CD14-positive monocyte (primary cell): ENCODE results near the gene PLD6. TPM values are rescaled to one million over a fixed set of nuclear protein-coding genes. Genes with fewer than 3 reads are reported as not detected.

Experiments
- DNase-seq, 3 donors: peaks; one replicate each; pipeline ENCODE4 v3.0.0-alpha.2; 2011 to 2022
- H2AFZ ChIP-seq: 2 replicates; pipeline ENCODE4 v1.6.0; 2012; ENCODE audit warnings: mild to moderate bottlenecking, low read depth, low read length, inconsistent platforms; ENCODE audit not compliant: insufficient read depth, poor library complexity, severe bottlenecking
- H3K27ac ChIP-seq, 2 donors: 1 replicate in 1 of 2; 2 replicates in 1 of 2; pipeline ENCODE4 v1.5.1; 2012 to 2013; ENCODE audit warnings: low read length in 2 of 2, control low read depth in 1 of 2, inconsistent platforms in 1 of 2, low read depth in 1 of 2, mild to moderate bottlenecking in 1 of 2
- H3K27me3 ChIP-seq, 2 donors: one replicate each; pipeline versions ENCODE4 v1.6.0 to v1.6.1; 2011 to 2013; ENCODE audit warnings: low read length in 2 of 2; ENCODE audit not compliant: control insufficient read depth in 2 of 2, insufficient read depth in 2 of 2
- H3K36me3 ChIP-seq, 2 donors: replicated peaks in 1 of 2; 1 replicate in 1 of 2; 2 replicates in 1 of 2; pipeline versions ENCODE4 v1.5.1 to v1.6.1; 2012 to 2013; ENCODE audit warnings: low read length in 2 of 2, control low read depth in 1 of 2, inconsistent platforms in 1 of 2, mild to moderate bottlenecking in 1 of 2; ENCODE audit not compliant: insufficient read depth in 2 of 2, control insufficient read depth in 1 of 2
- H3K4me1 ChIP-seq, 2 donors: 1 replicate in 1 of 2; 2 replicates in 1 of 2; pipeline versions ENCODE4 v1.5.1 to v1.6.1; 2012 to 2013; ENCODE audit warnings: low read length in 2 of 2, control low read depth in 1 of 2, inconsistent platforms in 1 of 2, mild to moderate bottlenecking in 1 of 2, moderate library complexity in 1 of 2; ENCODE audit not compliant: insufficient read depth in 2 of 2, control insufficient read depth in 1 of 2
- H3K4me2 ChIP-seq: replicated peaks from 2 replicates; pipeline ENCODE3; 2012; ENCODE audit warnings: low read length, moderate library complexity, mild to moderate bottlenecking; ENCODE audit not compliant: poor library complexity, severe bottlenecking; ENCODE audit errors: extremely low read depth
- H3K4me3 ChIP-seq, 3 experiments: fragments of 200-600 bp in 1 of 3; sonication (generic) in 1 of 3; replicated peaks in 1 of 3; 1 replicate in 2 of 3; 2 replicates in 1 of 3; pipeline ENCODE4 v1.5.1; 2011 to 2013; ENCODE audit warnings: low read length in 3 of 3, mild to moderate bottlenecking in 3 of 3, control low read depth in 2 of 3, low read depth in 2 of 3, inconsistent platforms in 1 of 3, moderate library complexity in 1 of 3
- H3K79me2 ChIP-seq: 2 replicates; pipeline ENCODE4 v1.6.0; 2012; ENCODE audit warnings: mild to moderate bottlenecking, control low read depth, inconsistent platforms, low read length, moderate library complexity; ENCODE audit not compliant: insufficient read depth
- H3K9ac ChIP-seq: 2 replicates; pipeline ENCODE4 v1.6.0; 2017; ENCODE audit warnings: low read length, mild to moderate bottlenecking; ENCODE audit not compliant: insufficient read depth, poor library complexity, severe bottlenecking
- H3K9me3 ChIP-seq, 2 donors: replicated peaks in 1 of 2; 1 replicate in 1 of 2; 2 replicates in 1 of 2; pipeline versions ENCODE4 v1.5.1 to v1.6.1; 2012 to 2013; ENCODE audit warnings: low read length in 2 of 2, control low read depth in 1 of 2; ENCODE audit not compliant: control insufficient read depth in 1 of 2, insufficient read depth in 1 of 2
- H4K20me1 ChIP-seq: 2 replicates; pipeline ENCODE4 v1.6.0; 2012; ENCODE audit warnings: mild to moderate bottlenecking, low read length, control low read depth, moderate library complexity; ENCODE audit not compliant: insufficient read depth
- H3K27ac Mint-ChIP-seq, 7 donors: one replicate each; pipeline ENCODE4 v1.8.0; 2020; ENCODE audit warnings: mild to moderate bottlenecking in 7 of 7, mixed read lengths in 7 of 7, moderate library complexity in 6 of 7, inconsistent platforms in 2 of 7
- H3K27me3 Mint-ChIP-seq, 3 donors: one replicate each; pipeline ENCODE4 v1.8.0; 2021 to 2022; ENCODE audit warnings: low read depth in 3 of 3, mild to moderate bottlenecking in 3 of 3, mixed read lengths in 3 of 3, moderate library complexity in 3 of 3, inconsistent platforms in 1 of 3
- H3K36me3 Mint-ChIP-seq, 2 donors: one replicate each; pipeline ENCODE4 v1.8.0; 2020; ENCODE audit warnings: mixed read lengths in 2 of 2, inconsistent platforms in 1 of 2, mild to moderate bottlenecking in 1 of 2
- H3K4me1 Mint-ChIP-seq: one replicate; pipeline ENCODE4 v1.8.0; 2020; ENCODE audit warnings: mild to moderate bottlenecking, mixed read lengths
- H3K4me3 Mint-ChIP-seq, 2 donors: one replicate each; pipeline ENCODE4 v1.8.0; 2020; ENCODE audit warnings: mild to moderate bottlenecking in 2 of 2, mixed read lengths in 2 of 2, moderate library complexity in 1 of 2
- H3K9me3 Mint-ChIP-seq, 7 donors: one replicate each; pipeline ENCODE4 v1.8.0; 2020 to 2022; ENCODE audit warnings: mixed read lengths in 7 of 7, mild to moderate bottlenecking in 6 of 7, moderate library complexity in 6 of 7, inconsistent platforms in 2 of 7
- WGBS: methylation state at CpG from one replicate; pipeline ENCODE4 v1.1.5; 2013; ENCODE audit warnings: missing lambda C conversion rate; ENCODE audit not compliant: insufficient coverage; 5-methylcytosine and 5-hydroxymethylcytosine counted together
- intact Hi-C, 2 donors: fragments of 100-400 bp; cut with micrococcal nuclease; formaldehyde crosslinking; loops; one replicate each; pipeline versions ENCODE4 v1.15.0 to v1.15.1; 2023
- polyA plus RNA-seq, 3 donors: library from polyadenylated mRNA; depleted of rRNA in 1 of 3; unstranded in 2 of 3; stranded (reverse) in 1 of 3; fragments of 300-500 nt in 2 of 3; fragments of >200 nt in 1 of 3; fragmentation: Illumina TruSeq in 2 of 3; gene quantifications; 1 replicate in 2 of 3; 2 replicates in 1 of 3; pipeline ENCODE4 v1.2.3, GENCODE V29; 2012 to 2021
- TF ChIP-seq, protein P1 (sequence below): fragments of 200-600 bp; IDR thresholded peaks from one replicate; pipeline ENCODE4 v1.8.0; 2022; ENCODE audit warnings: antibody characterized with exemption, mild to moderate bottlenecking

Gene PLD6
- polyA plus RNA-seq, 3 donors = 0.16 to 0.76 (median 0.50) TPM

DNA sequence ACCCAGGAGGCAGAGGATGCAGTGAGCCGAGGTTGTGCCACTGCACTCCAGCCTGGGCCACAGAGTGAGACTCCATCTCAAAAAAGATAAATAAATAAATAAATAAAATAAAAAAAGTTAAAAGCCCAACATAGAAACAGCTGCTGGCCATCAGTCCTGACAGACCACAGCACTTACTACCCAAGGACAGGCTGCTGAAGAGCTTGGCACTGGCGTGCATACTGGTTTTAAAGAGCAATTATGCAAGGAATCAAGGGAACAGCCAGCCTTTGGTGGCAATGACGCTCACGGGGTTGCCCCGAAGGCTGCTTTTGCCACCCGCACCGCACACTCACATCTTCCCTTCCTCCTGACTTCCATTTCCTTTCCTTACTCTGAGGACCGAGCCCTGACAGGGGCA lies 4.2 kb downstream of the PLD6 start:
- H3K4me2 ChIP-seq = no peak overlapping the region
- no peak overlapping the region for H3K9ac ChIP-seq
- H3K36me3 ChIP-seq = no peaks in the 10 kb centered on the region
- peaks cover 13 to 19% (median 15%) of the 10 kb centered on the region in 3 donors for H3K27me3 Mint-ChIP-seq
- no peak overlapping the region for H3K27ac ChIP-seq
- no peak overlapping the region for H3K27ac Mint-ChIP-seq
- H3K9me3 ChIP-seq = no peaks in the 10 kb centered on the region
- peaks cover 0 to 7% (median 0%) of the 10 kb centered on the region in 7 donors for H3K9me3 Mint-ChIP-seq
- DNase-seq = no peak
- H4K20me1 ChIP-seq = no peaks in the 10 kb centered on the region
- WGBS = 100% methylated on average over 5 of the region's 8 CpGs
- no peak overlapping the region for H3K4me3 Mint-ChIP-seq
- no peak overlapping the region for H2AFZ ChIP-seq
- TF ChIP-seq, protein P1, sequence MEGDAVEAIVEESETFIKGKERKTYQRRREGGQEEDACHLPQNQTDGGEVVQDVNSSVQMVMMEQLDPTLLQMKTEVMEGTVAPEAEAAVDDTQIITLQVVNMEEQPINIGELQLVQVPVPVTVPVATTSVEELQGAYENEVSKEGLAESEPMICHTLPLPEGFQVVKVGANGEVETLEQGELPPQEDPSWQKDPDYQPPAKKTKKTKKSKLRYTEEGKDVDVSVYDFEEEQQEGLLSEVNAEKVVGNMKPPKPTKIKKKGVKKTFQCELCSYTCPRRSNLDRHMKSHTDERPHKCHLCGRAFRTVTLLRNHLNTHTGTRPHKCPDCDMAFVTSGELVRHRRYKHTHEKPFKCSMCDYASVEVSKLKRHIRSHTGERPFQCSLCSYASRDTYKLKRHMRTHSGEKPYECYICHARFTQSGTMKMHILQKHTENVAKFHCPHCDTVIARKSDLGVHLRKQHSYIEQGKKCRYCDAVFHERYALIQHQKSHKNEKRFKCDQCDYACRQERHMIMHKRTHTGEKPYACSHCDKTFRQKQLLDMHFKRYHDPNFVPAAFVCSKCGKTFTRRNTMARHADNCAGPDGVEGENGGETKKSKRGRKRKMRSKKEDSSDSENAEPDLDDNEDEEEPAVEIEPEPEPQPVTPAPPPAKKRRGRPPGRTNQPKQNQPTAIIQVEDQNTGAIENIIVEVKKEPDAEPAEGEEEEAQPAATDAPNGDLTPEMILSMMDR = no peak
- H3K79me2 ChIP-seq = no peaks in the 10 kb centered on the region
- H3K36me3 Mint-ChIP-seq = peaks cover 19 to 30% of the 10 kb centered on the region in 2 donors
- peaks cover 23% of the 10 kb centered on the region for H3K4me1 Mint-ChIP-seq
- intact Hi-C loops = no loop called here
- H3K4me1 ChIP-seq = peaks cover 16 to 26% of the 10 kb centered on the region in 2 donors
- no peak overlapping the region for H3K4me3 ChIP-seq
- peaks cover 0 to 5% of the 10 kb centered on the region in 2 donors for H3K27me3 ChIP-seq

DNA sequence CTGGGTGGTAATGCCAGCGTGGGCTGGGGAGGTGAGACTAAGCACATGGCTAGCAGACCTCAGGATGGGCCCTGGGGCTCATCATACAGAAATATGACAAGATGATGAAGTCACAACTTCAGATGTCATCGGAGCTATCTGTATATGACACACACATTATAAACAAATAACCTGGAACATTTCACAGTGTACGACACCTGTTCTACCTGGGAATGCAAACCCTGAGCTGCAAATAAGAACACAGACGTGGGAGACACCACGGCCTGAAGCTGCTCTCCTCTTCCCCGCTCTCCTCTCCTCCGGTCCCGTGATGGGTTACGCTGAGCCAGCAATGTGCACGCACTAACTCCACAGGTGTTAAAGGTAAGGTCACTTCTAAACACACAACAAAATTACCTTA lies 4.9 kb downstream of the PLD6 start:
- intact Hi-C loops = no loop called here

More for the DNA sequence above, 4.9 kb downstream of the PLD6 start:
- H3K27ac Mint-ChIP-seq = no peak overlapping the region
- DNase-seq = no peak
- H3K4me2 ChIP-seq = no peak overlapping the region
- H3K9me3 Mint-ChIP-seq = peaks cover 0 to under 1% (median 0%) of the 10 kb centered on the region in 7 donors
- peaks cover 13 to 15% (median 14%) of the 10 kb centered on the region in 3 donors for H3K27me3 Mint-ChIP-seq
- TF ChIP-seq, protein P1 = no peak
- H3K9ac ChIP-seq = no peak overlapping the region
- no peak overlapping the region for H3K4me3 ChIP-seq
- no peak overlapping the region for H3K27ac ChIP-seq
- H3K79me2 ChIP-seq = no peaks in the 10 kb centered on the region
- H3K4me1 ChIP-seq = peaks cover 16 to 22% of the 10 kb centered on the region in 2 donors
- 67% methylated on average over 3 of the region's 10 CpGs for WGBS
- H3K27me3 ChIP-seq = peaks cover 0 to 5% of the 10 kb centered on the region in 2 donors
- H3K4me1 Mint-ChIP-seq = peaks cover 20% of the 10 kb centered on the region
- H3K36me3 Mint-ChIP-seq = peaks cover 19 to 30% of the 10 kb centered on the region in 2 donors
- no peaks in the 10 kb centered on the region for H3K36me3 ChIP-seq
- H4K20me1 ChIP-seq = no peaks in the 10 kb centered on the region
- H3K9me3 ChIP-seq = no peaks in the 10 kb centered on the region
- H3K4me3 Mint-ChIP-seq = no peak overlapping the region
- H2AFZ ChIP-seq = no peak overlapping the region
